IPS DF 19.7 (cell line): ENCODE data around the gene CLOCK.

ENCODE experiments used
- DNase-seq: peaks from one replicate; pipeline ENCODE4 v3.0.0-alpha.2; 2013; ENCODE audit warnings: low read depth, low spot score

The CLOCK gene

GRCh38 chr4:55411621-55412020 lies 135.1 kb downstream of the CLOCK start:
- no peak for DNase-seq

DNA sequence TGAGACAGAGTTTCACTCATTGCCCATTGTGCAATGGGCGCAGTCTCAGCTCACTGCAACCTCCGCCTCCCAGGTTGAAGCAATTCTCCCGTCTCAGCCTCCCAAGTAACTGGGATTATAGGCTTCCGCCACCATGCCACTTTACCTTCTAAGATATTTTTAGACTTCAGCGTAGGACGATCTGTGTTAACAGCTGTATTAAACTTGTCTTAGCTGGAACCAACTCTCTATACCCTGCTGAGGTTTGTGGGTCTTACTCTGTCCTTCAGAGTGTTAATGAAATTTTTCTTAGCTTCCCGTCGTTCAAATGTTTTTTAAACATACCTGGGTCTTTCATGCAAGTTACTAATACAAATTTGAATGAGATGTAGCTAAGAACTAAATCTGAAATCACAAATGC lies 136.3 kb downstream of the CLOCK start:
- DNase-seq: no peak

DNA sequence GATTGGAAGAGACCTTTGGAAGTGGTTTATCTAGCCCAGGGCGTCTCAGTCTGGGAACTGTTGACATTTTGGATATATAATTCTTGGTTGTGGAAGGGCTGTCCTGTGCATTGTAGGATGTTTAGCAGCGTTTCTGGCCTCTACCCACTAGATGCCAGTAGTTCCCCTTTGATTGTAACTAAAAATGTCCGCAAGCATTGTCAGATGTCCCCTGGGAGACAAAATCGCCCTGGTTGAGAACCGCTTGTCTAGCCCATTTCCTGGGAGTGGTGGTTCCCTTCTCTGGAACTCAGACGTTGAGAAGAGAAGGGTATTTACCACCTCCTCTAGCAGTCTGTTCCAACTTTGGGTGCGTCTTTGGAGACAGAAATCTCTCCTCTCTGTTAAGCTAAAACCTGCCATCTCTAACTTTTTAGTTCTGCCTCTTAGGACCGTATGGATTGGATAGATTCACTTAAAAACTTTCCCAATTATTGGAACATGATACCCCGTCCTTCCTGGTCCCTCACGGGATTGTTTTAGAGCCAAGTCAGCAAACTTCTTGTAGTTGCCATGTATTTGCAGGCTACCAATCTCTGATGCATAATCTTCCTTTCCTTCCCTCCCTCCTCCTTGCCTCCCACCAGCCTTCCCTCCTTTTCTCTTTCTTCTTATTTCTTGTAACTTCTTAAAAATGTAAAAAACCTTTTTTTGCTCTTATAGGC lies 137.1 kb downstream of the CLOCK start:
- no peak for DNase-seq

DNA sequence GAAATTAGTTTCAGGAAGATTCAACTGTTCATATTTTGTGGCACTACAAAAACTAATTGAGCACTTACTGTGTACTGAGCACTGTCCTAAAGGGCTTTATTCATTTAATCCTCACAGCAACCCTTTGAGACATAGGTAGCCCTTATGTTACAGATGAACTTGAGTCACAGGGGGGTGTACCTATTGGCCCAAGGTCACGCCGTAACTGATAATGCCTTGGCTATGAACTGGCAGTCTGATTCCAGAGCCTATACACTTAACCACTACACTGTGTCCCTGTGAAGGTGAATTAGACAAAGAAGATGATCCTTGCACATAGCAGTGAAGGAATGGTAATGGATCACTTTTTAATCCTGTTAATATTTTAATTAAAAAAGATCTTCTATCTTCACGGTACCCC lies 138.9 kb downstream of the CLOCK start:
- no peak for DNase-seq

- no peak for DNase-seq
Observed at GRCh38 chr4:55407119-55407518, 139.6 kb downstream of the CLOCK start.

- no peak for DNase-seq
Observed at GRCh38 chr4:55406545-55406944, 140.2 kb downstream of the CLOCK start.

GRCh38 chr4:55405073-55405472 lies 141.6 kb downstream of the CLOCK start:
- no peak for DNase-seq

DNA sequence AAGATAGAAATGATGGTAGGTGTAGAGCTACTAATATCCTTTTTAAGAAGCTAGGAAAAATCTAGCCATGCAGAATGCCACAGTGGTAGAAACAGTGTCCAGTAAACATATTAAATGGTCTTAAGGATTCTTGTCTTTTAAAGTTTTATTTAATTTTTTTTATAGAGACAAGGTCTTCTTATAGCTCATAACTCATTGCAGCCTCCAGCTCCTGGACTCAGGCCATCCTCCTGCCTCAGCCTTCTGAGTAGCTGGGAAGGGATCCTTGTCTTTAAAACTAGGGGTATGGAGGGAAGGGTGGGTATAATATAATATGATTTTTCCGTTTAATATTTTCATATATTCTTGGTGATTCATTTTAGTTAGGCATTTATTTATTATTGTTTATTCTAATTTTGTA lies 147.1 kb downstream of the CLOCK start:
- no peak for DNase-seq

- no peak for DNase-seq
Observed at GRCh38 chr4:55398966-55399365, 147.7 kb downstream of the CLOCK start.

DNA sequence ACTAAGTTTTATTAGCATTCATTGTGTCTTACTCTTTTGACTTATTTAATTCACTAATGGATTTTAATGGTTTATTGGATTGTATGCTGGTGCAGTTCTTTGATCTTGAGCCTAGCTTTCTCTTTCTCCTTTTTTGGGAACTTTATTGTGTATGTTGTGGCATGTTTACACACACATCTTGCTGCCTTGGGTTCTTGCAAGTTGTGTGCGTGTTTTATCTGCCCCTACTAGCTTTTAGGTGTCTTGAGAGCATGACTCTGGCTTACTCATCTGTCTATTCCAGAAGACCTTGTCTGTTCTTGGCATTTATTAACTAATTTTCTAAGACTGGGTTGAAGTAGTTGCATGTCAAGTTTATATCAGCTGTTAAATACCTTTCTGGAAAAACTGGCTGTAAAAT lies 148.2 kb downstream of the CLOCK start:
- DNase-seq: no peak

GRCh38 chr4:55397520-55398321 lies 149.0 kb downstream of the CLOCK start:
- DNase-seq: no peak

GRCh38 chr4:55397126-55397436 lies 149.6 kb downstream of the CLOCK start:
- no peak for DNase-seq

DNA sequence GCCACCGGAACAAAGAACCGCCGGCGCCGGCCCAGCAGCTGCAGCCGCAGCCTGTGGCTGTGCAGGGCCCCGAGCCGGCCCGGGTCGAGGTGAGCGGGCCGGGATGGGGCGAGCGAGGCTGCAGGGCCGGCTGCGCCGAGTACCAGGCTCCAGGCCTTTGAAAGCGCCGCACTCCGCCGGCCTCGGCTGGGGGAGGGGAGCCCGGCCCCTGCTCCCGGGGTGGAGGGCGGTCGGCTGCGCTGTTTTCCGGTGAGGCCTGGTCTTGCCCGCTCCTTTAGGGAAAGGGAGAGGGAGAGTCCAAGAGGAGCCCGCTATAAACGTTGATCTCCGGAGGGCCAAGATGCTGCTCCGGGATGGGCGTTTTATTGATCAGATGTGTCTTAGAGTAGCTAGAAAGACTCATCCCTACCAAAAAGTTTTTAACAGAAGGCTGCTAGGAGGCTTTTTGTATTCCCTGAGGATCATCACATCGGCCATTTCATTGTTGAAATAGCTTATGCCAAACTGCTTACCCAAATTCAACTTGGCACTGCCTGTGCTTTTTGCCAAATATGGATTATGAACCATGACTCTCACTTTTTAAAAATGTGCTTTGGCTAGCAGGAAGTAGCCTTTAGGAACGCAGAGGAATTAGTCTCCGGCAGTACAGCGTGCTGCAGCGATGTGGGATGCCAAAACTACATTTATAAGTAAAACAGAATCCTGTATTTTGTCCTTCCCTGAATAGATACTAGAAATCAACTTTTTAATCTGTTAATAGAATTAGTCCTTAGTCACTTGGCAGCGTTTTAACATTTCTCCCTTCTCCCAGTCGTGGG lies 150.2 kb downstream of the CLOCK start:
- no peak for DNase-seq

DNA sequence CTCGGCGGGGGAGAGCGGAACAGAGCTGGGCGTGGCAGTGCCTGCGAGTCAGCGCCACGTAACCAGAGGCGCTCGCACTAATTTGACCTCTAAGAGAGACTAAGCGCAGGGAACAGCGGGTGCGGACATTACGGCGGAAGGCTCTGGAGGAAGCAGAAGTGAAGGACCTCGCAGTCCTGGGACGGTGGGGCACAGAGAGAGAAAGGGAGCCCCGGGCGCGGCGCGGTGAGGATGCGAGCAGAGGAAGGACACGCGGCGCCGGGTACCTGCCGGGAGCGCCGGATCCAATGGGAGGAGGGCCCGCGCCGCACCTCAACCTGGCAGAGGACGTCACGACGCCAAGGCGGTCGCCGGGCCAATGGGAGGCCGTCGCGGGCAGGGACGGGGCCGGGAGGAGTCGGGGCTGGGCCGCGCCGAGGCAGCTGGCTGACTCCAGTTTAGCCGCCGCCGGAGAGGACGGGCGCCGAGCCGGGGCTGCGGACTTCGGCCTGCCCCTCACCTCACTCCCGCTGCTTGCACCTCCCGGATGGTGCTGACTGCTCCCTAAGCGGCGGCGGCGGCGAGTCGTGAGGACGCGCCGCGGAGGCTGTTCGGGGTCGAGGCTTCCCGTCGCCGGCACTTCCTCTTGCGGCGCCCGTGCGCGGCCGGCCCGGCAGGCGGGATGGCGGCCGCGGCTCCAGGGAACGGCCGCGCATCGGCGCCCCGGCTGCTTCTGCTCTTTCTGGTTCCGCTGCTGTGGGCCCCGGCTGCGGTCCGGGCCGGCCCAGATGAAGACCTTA lies 151.0 kb downstream of the CLOCK start, which contains the start of gene TMEM165:
TMEM165 (plus strand) TSS at position 429 of the 779 bp plus-strand sequence; CDS start at position 662, 233 bp downstream.
- DNase-seq: no peak

- no peak for DNase-seq
Observed at GRCh38 chr4:55395218-55395528, 151.5 kb downstream of the CLOCK start.

- DNase-seq: no peak
Observed at GRCh38 chr4:55393461-55394320, 153.0 kb downstream of the CLOCK start.

DNA sequence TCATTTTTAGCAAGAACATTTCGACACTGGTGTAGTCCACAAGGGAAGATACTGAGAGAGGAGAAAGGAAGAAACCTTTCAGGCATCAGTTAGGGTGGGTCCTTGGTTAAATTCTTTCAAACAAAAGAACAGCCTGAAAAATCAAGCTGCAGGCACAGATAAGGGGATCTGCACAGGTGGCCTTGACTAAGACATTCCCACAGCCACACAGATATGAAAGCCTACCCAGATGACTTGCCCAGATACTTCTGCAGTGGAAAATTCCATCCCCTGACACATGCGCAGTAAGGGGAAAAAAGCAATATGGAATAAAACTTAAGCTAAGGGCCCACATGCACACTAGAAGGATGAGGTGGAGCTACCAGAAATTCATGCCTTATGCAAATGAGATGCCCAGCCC lies 159.9 kb downstream of the CLOCK start:
- no peak for DNase-seq

DNA sequence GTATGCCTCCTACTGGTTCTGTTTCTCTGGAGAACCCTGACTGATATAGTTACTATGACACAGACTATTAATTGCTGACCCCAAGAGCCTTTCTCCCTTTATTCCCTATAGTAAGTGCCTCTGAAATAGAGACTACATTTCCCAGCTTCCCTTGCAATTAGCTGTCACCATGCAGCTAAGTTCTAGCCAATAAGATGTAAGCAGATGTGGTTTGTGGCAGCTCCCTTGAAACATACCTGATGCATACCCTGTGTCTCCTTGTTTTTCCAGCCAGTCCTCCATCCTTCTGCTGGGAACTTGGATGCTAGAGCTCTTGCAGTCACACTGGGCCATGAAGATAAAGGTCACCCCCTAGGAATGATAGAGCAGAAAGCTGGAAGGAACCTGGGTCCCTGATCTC lies 160.6 kb downstream of the CLOCK start:
- DNase-seq: no peak

DNA sequence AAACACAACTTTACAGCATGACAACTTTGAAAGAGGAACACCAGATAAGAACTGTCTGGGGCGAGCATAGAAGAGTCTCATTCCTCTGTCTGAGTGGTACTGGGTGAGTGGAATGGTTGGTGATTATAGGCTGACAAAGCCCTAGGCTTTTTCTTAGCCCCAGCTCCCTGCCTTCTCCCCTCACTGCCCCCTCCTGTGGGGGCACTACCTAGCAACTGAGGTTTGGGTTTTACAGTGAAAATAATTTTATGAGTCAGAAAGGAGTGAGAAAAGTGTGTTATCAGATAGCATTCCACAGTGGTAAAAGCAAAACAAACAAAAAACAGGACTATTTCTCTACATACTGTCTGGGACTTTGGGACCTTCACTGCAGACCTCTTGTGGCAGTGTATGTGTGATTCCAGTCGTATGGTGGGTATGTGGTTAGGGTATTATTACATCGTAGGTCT lies 161.5 kb downstream of the CLOCK start:
- DNase-seq: no peak

GRCh38 chr4:55382488-55383003 lies 164.2 kb downstream of the CLOCK start:
- DNase-seq: no peak

GRCh38 chr4:55381502-55381901 lies 165.2 kb downstream of the CLOCK start:
- DNase-seq: no peak
